ENCODE measurements around the gene POLA2.

Gene POLA2

GRCh38 chr11:65261591-65262380, at the start of gene POLA2:
POLA2 (plus strand) TSS chr11:65261962; CDS start chr11:65262293, 331 bp downstream.
- peak; percentile 96 to 98 for DNase-seq

DNA sequence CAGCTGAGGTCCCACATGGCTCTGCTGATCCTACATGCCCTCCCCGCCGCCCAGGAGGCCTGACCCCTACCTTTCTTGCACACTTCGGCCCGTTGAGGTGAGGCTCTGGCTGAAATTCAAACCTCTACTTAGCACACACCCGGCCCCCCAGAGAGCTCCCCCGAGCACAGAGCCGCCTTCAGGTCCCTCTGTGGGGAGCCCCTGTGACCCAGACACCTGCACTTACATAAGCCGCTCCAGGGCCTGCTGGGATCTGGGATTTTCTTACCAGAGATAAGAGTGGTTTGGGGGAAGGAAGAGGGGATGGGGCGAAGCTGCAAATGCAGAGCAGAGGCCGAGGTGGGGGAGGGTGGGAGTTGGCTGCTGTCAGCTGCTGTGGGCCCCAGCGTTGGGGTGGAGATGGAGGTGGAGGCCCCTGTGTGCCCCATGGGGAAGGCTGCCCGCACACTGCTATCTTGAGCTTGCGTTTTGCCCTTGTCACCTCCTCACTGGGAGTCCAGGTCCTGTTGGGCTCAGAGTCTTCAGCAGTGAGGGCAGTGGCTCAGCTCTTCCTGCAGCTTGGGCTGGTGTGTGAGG, 49.4 kb upstream of the POLA2 start:
- no peak overlapping the region for H3K4me3 Mint-ChIP-seq
- H3K27me3 Mint-ChIP-seq = no peaks in the 10 kb centered on the region
- peaks cover 0 to 7% of the 10 kb centered on the region in 2 donors for H3K9me3 Mint-ChIP-seq
- DNase-seq = no peak
- peak overlapping the region in 1 of 2 donors; percentile 44 for H3K27ac Mint-ChIP-seq
- H3K4me1 Mint-ChIP-seq = peaks cover 31% of the 10 kb centered on the region
- ATAC-seq = no peak

More at GRCh38 chr11:65261591-65262380, at the start of gene POLA2:
- ATAC-seq = peak; percentile 94
- peaks cover 61% of the 10 kb centered on the region for H3K4me1 Mint-ChIP-seq
- peak within 1 kb of the TSS; percentile 55 to 95 for H3K27ac Mint-ChIP-seq
- no peaks in the 10 kb centered on the region for H3K9me3 Mint-ChIP-seq
- no peaks in the 10 kb centered on the region for H3K27me3 Mint-ChIP-seq
- H3K4me3 Mint-ChIP-seq = peak within 1 kb of the TSS; percentile 74 to 82

DNA sequence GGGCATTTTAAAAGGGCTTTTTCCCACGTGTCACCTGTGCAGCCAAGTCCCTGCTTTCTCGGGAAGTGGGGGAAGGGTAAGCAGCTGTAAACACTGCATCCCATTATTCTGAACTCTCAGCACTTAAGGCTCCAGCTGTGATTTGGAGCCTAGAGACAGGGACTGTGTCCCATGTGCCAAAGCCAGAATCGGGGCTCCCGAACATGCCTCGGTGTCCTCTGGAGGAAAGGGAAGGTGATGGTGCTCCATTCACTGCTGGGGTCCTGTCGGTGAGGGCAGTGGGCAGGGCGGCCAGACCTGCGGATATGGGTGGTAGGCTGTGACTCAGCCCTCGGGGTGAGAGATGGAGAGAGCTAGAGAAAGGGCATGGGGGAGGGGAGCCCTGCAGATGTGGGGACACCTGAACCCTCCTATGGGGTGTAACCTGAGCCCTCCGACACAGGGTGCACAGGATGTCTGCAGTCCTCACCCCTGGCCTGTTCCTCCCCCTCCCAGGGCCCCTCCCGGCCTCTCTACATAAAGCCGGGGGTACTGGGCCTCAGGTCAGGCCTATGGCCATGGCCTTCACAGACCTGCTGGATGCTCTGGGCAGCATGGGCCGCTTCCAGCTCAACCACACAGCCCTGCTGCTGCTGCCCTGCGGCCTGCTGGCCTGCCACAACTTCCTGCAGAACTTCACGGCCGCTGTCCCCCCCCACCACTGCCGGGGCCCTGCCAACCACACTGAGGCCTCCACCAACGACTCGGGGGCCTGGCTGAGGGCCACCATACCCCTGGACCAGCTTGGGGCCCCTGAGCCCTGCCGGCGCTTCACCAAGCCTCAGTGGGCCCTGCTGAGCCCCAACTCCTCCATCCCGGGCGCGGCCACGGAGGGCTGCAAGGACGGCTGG, 48.2 kb upstream of the POLA2 start:
- no peaks in the 10 kb centered on the region for H3K27me3 Mint-ChIP-seq
- H3K4me1 Mint-ChIP-seq = peaks cover 31% of the 10 kb centered on the region
- peak overlapping the region; percentile 15 to 69 for H3K27ac Mint-ChIP-seq
- H3K4me3 Mint-ChIP-seq = peak overlapping the region in 1 of 2 donors; percentile 19
- peaks cover 0 to 7% of the 10 kb centered on the region in 2 donors for H3K9me3 Mint-ChIP-seq
- DNase-seq (peak in 1 of 2 donors; percentile 36), ATAC-seq (peak; percentile 73)

DNA sequence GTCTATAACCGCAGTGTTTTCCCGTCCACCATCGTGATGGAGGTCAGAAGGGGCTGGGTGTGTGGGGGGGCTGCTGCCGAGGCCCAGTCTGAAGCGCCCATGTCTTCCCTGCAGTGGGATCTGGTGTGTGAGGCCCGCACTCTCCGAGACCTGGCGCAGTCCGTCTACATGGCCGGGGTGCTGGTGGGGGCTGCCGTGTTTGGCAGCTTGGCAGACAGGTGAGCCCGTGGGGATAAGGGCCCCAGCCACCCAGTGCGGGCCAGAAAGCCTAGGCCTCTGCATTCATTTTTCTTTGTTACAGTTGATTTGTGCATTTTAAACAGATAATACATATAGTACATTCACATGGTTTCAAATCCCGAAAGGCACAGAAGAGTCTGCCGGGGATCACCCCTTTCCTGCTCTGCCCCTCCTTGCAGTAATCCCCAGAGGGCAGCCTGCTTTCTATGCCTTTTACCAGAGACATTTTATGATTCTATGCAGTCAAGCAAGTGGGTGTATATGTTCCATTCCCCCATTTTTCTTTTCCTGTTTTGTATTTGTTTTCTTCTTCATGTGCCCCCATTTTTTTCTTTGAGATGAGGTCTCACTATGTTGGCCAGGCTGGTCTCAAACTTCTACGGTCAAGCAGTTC, 47.4 kb upstream of the POLA2 start:
- DNase-seq (no peak), ATAC-seq (no peak)
- peak overlapping the region; percentile 19 to 50 for H3K4me3 Mint-ChIP-seq
- H3K27me3 Mint-ChIP-seq = no peaks in the 10 kb centered on the region
- H3K27ac Mint-ChIP-seq = peak overlapping the region in 1 of 2 donors; percentile 50
- peaks cover 0 to 7% of the 10 kb centered on the region in 2 donors for H3K9me3 Mint-ChIP-seq
- peaks cover 34% of the 10 kb centered on the region for H3K4me1 Mint-ChIP-seq

- peak; percentile 33 to 38 for DNase-seq
- Mint-ChIP-seq H3K4me3 (peak overlapping the region in 1 of 2 donors; percentile 49), H3K9me3 (peaks cover 0 to 7% of the 10 kb centered on the region in 2 donors), H3K4me1 (peaks cover 39% of the 10 kb centered on the region), H3K27me3 (no peaks in the 10 kb centered on the region), H3K27ac (peak overlapping the region; percentile 0 to 96)
- ATAC-seq = peak; percentile 37
Measured at GRCh38 chr11:65215441-65216076, 46.2 kb upstream of the POLA2 start.

- H3K27me3 Mint-ChIP-seq = no peaks in the 10 kb centered on the region
- H3K4me1 Mint-ChIP-seq = peaks cover 39% of the 10 kb centered on the region
- ATAC-seq (no peak), DNase-seq (no peak)
- peak overlapping the region in 1 of 2 donors; percentile 84 for H3K27ac Mint-ChIP-seq
- H3K9me3 Mint-ChIP-seq = peaks cover 0 to 7% of the 10 kb centered on the region in 2 donors
- peak overlapping the region in 1 of 2 donors; percentile 39 for H3K4me3 Mint-ChIP-seq
Measured at GRCh38 chr11:65216830-65217229, 44.9 kb upstream of the POLA2 start.

GRCh38 chr11:65217441-65218423, 44.0 kb upstream of the POLA2 start:
- no peak for DNase-seq
- Mint-ChIP-seq H3K9me3 (peaks cover 0 to 7% of the 10 kb centered on the region in 2 donors), H3K27ac (peak overlapping the region in 1 of 2 donors; percentile 84), H3K4me3 (no peak overlapping the region), H3K27me3 (no peaks in the 10 kb centered on the region), H3K4me1 (peaks cover 38% of the 10 kb centered on the region)
- ATAC-seq = no peak

- DNase-seq (no peak), ATAC-seq (no peak)
- H3K27me3 Mint-ChIP-seq = peaks cover 4% of the 10 kb centered on the region
- H3K4me3 Mint-ChIP-seq = no peak overlapping the region
- peaks cover 34% of the 10 kb centered on the region for H3K4me1 Mint-ChIP-seq
- H3K9me3 Mint-ChIP-seq = peaks cover 0 to 7% of the 10 kb centered on the region in 2 donors
- H3K27ac Mint-ChIP-seq = peak overlapping the region in 1 of 2 donors; percentile 30
Measured at GRCh38 chr11:65218446-65218845, 43.3 kb upstream of the POLA2 start.

DNA sequence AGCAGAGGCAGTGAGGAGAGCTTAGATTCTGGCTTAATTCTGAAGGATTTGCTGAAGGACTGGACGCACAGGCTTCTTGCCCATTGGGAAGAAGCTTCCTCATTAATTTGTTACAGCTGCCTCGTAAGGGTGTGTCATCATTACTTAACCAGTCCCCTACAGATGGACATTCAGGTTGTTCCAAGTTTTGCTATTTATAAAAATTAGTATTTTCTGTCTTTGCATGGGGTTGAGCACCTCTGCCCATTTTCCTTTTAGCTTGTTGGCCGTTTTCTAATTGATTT, 41.9 kb upstream of the POLA2 start:
- H3K4me3 Mint-ChIP-seq = no peak overlapping the region
- H3K27ac Mint-ChIP-seq = peak overlapping the region in 1 of 2 donors; percentile 71

DNA sequence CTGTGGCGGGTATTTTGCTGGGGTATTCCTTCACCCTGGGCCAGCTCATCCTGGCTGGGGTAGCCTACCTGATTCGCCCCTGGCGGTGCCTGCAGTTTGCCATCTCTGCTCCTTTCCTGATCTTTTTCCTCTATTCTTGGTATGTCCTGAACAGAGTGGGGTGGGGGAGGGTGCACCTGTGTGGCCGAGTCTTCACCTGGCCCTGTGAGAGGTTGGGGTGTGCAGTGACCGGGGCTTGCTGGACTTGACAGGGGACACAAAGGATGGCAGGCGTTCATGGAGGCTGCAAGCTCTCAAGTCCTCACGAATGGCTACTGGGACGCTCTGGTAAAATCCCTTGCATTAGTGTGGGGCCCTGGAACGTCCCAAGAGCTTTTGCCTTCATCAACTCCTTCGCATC, 40.7 kb upstream of the POLA2 start:
- no peaks in the 10 kb centered on the region for H3K9me3 Mint-ChIP-seq
- peaks cover 16% of the 10 kb centered on the region for H3K27me3 Mint-ChIP-seq
- DNase-seq (no peak), ATAC-seq (no peak)
- H3K4me3 Mint-ChIP-seq = no peak overlapping the region
- H3K4me1 Mint-ChIP-seq = peaks cover 28% of the 10 kb centered on the region
- no peak overlapping the region for H3K27ac Mint-ChIP-seq

More for the DNA sequence above, 41.9 kb upstream of the POLA2 start:
- ATAC-seq (no peak), DNase-seq (no peak)
- H3K4me1 Mint-ChIP-seq = peaks cover 23% of the 10 kb centered on the region
- H3K27me3 Mint-ChIP-seq = peaks cover 9% of the 10 kb centered on the region
- peaks cover 0 to 7% of the 10 kb centered on the region in 2 donors for H3K9me3 Mint-ChIP-seq

- ATAC-seq (no peak), DNase-seq (no peak)
- no peak overlapping the region for H3K4me3 Mint-ChIP-seq
- H3K9me3 Mint-ChIP-seq = no peaks in the 10 kb centered on the region
- no peak overlapping the region for H3K27ac Mint-ChIP-seq
- H3K4me1 Mint-ChIP-seq = peaks cover 31% of the 10 kb centered on the region
- H3K27me3 Mint-ChIP-seq = peaks cover 32% of the 10 kb centered on the region
Measured at GRCh38 chr11:65223011-65223410, 38.8 kb upstream of the POLA2 start.

- H3K27ac Mint-ChIP-seq = no peak overlapping the region
- peaks cover 32% of the 10 kb centered on the region for H3K27me3 Mint-ChIP-seq
- DNase-seq = no peak
- peak overlapping the region; percentile 82 to 86 for H3K4me3 Mint-ChIP-seq
- H3K9me3 Mint-ChIP-seq = no peaks in the 10 kb centered on the region
- H3K4me1 Mint-ChIP-seq = peaks cover 22% of the 10 kb centered on the region
- peak; percentile 8 for ATAC-seq
Measured at GRCh38 chr11:65224930-65225278, 36.9 kb upstream of the POLA2 start.

DNA sequence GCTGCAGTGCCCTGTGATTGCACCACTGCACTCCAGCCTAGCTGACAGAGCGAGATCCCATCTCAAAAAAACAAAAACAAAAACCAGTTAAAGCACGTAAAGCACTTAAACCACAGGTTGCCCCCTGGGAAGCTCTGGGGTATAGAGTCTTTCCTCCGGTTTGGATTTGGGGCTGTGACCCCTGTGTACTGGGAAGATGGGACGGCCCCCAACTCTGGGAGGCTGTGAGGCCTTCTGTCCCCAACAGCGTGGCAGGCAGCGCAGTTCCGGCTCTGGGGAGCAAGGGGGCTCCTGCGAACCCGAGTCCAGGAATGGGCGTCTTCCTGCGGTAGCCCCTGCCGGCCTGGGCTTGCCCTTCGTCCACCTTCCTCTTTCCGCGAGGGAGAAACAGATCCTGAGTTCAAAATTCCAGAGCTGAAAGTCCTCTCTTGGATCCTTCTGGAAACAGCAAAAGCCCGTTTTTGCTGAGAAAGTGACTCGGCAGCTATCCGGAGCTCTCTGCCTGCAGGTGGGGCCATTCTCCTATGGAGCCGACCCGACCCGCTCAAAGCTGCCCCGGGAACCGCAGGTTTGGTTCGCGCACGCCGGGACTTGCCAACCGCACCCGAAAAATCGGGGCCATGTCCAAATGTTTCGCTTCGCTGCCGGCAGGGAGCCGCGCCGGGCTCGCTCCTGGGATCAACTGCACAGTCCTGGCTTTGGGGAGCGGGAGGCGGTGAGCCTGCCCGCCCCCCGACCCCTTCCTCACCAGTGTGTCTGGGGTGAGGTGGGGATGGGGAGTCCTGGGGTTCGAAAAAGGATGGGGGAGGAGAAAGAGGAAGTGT, 36.3 kb upstream of the POLA2 start:
- ATAC-seq (peak; percentile 93), DNase-seq (peak; percentile 52 to 58)
- Mint-ChIP-seq H3K4me3 (peak overlapping the region; percentile 82 to 86), H3K27me3 (peaks cover 32% of the 10 kb centered on the region), H3K4me1 (peaks cover 22% of the 10 kb centered on the region), H3K27ac (peak overlapping the region; percentile 66 to 75), H3K9me3 (no peaks in the 10 kb centered on the region)
